Thyroid gland (tissue), 4 donors: ENCODE measurements around the gene ABCB8. TPM values are rescaled to one million over a fixed set of nuclear protein-coding genes. Genes with fewer than 3 reads are reported as not detected.
"Not testable (repeated sequence)": the region's sequence is repeated elsewhere in the genome, so short reads cannot be mapped to it uniquely, and the experiment has no call there.

Experiments
- DNase-seq, 2 donors: peaks; one replicate each; pipeline ENCODE4 v3.0.0-alpha.2; 2019
- H3K27ac ChIP-seq, 3 donors: fragments of 200-600 bp; sonication (generic); 1 replicate in 2 of 3; 2 replicates in 1 of 3; pipeline ENCODE4 v1.5.1; 2016 to 2019; ENCODE audit warnings: mild to moderate bottlenecking in 1 of 3, moderate library complexity in 1 of 3
- H3K27me3 ChIP-seq: fragments of 200-600 bp; sonication (generic); one replicate; pipeline ENCODE4 v1.5.1; 2019
- H3K36me3 ChIP-seq, 2 donors: fragments of 200-600 bp; sonication (generic); one replicate each; pipeline ENCODE4 v1.5.1; 2016 to 2019
- H3K4me1 ChIP-seq, 2 donors: fragments of 200-600 bp; sonication (generic); one replicate each; pipeline ENCODE4 v1.5.1; 2017 to 2019
- H3K4me3 ChIP-seq, 3 donors: fragments of 200-600 bp; sonication (generic); replicated peaks in 1 of 3; 1 replicate in 2 of 3; 2 replicates in 1 of 3; pipeline ENCODE4 v1.5.1; 2016; ENCODE audit warnings: mild to moderate bottlenecking in 1 of 3
- H3K9me3 ChIP-seq: fragments of 200-600 bp; sonication (generic); one replicate; pipeline ENCODE4 v1.5.1; 2017
- CTCF ChIP-seq, 6 experiments: fragments of 200-600 bp in 3 of 6; fragments of 450-650 bp in 3 of 6; sonication (generic) in 3 of 6; IDR thresholded peaks; one replicate each; pipeline ENCODE4 v1.5.1; 2016 to 2019; ENCODE audit warnings: antibody characterized with exemption in 6 of 6, mild to moderate bottlenecking in 2 of 6, inconsistent platforms in 1 of 6, moderate library complexity in 1 of 6
- POLR2A ChIP-seq, 2 donors: fragments of 450-650 bp; IDR thresholded peaks; one replicate each; pipeline ENCODE4 v1.6.1; 2017; ENCODE audit warnings: antibody characterized with exemption in 2 of 2, mild to moderate bottlenecking in 2 of 2, moderate library complexity in 1 of 2
- WGBS, 2 donors: methylation state at CpG; one replicate each; pipeline ENCODE4 v1.1.5; 2017; 5-methylcytosine and 5-hydroxymethylcytosine counted together
- intact Hi-C: fragments of 100-400 bp; cut with DNase I; formaldehyde crosslinking; loops from one replicate; pipeline ENCODE4 v1.15.1; 2023
- total RNA-seq, 4 donors: library from RNA; depleted of rRNA; stranded (reverse); fragments of >200 nt; gene quantifications; one replicate each; pipeline ENCODE4 v1.2.3, GENCODE V29; 2016

Gene ABCB8
- total RNA-seq, 4 donors from 2014 or later, result 39.0 to 74.2 (median 60.9) TPM

GRCh38 chr7:151010307-151011096 lies 17.7 kb upstream of the ABCB8 start:
- Histone ChIP-seq H3K9me3 (no peaks in the 10 kb centered on the region), H3K27ac (no peak overlapping the region), H3K36me3 (no peaks in the 10 kb centered on the region), H3K27me3 (peaks cover 4% of the 10 kb centered on the region), H3K4me1 (peaks cover 7 to 33% of the 10 kb centered on the region in 2 donors), H3K4me3 (no peak overlapping the region)
- DNase-seq, result peak in 1 of 2 donors; percentile 27
- 14 to 35% methylated on average over 5 to 15 of the region's 18 CpGs for WGBS, 2 donors
- intact Hi-C loops, result no loop called here
- no peak for TF ChIP-seq POLR2A (IDR thresholded peaks at IDR 0.05)
- TF ChIP-seq CTCF (IDR thresholded peaks at IDR 0.05), result no peak

GRCh38 chr7:151011097-151011409 lies 17.2 kb upstream of the ABCB8 start:
- Histone ChIP-seq H3K9me3 (no peaks in the 10 kb centered on the region), H3K27ac (no peak overlapping the region), H3K4me1 (peaks cover 7 to 33% of the 10 kb centered on the region in 2 donors), H3K4me3 (no peak overlapping the region), H3K36me3 (no peaks in the 10 kb centered on the region), H3K27me3 (peaks cover 4% of the 10 kb centered on the region)
- intact Hi-C loops, result no loop called here
- DNase-seq, result no peak
- WGBS, 2 donors, result 70% methylated on average over 1 of the region's 1 CpG; no CpG with 5 or more reads in 1 of the 2 donors
- TF ChIP-seq POLR2A (IDR thresholded peaks at IDR 0.05) (no peak), CTCF (IDR thresholded peaks at IDR 0.05) (no peak)

GRCh38 chr7:151011616-151012015 lies 16.6 kb upstream of the ABCB8 start:
- DNase-seq, H3K27ac ChIP-seq, H3K36me3 ChIP-seq, intact Hi-C loops, H3K27me3 ChIP-seq, H3K4me3 ChIP-seq, H3K9me3 ChIP-seq: not testable (repeated sequence)
- WGBS, 2 donors, result 89 to 90% methylated on average over 12 of the region's 12 CpGs
- peaks cover 7 to 33% of the 10 kb centered on the region in 2 donors for H3K4me1 ChIP-seq

- no peaks in the 10 kb centered on the region for H3K9me3 ChIP-seq
- no peak overlapping the region for H3K4me3 ChIP-seq
- peaks cover 4% of the 10 kb centered on the region for H3K27me3 ChIP-seq
- no peak overlapping the region for H3K27ac ChIP-seq
- no peaks in the 10 kb centered on the region for H3K36me3 ChIP-seq
- TF ChIP-seq POLR2A (IDR thresholded peaks at IDR 0.05), result no peak
- no peak for TF ChIP-seq CTCF (IDR thresholded peaks at IDR 0.05)
- WGBS, 2 donors, result 61 to 78% methylated on average over 6 of the region's 6 CpGs
- peaks cover 7 to 33% of the 10 kb centered on the region in 2 donors for H3K4me1 ChIP-seq
- intact Hi-C loops, result no loop called here
- no peak for DNase-seq
Observed at GRCh38 chr7:151012031-151012692, 16.1 kb upstream of the ABCB8 start.

GRCh38 chr7:151012911-151013347 lies 15.3 kb upstream of the ABCB8 start:
- no peaks in the 10 kb centered on the region for H3K36me3 ChIP-seq
- intact Hi-C loops, result no loop called here
- no peak overlapping the region for H3K4me3 ChIP-seq
- TF ChIP-seq CTCF (IDR thresholded peaks at IDR 0.05) (peak in 3 of 6 experiments; percentile 9 to 32 (median 17)), POLR2A (IDR thresholded peaks at IDR 0.05) (no peak)
- peaks cover 4% of the 10 kb centered on the region for H3K27me3 ChIP-seq
- H3K9me3 ChIP-seq, result no peaks in the 10 kb centered on the region
- 30 to 37% methylated on average over 15 to 17 of the region's 23 CpGs for WGBS, 2 donors
- DNase-seq, result no peak
- H3K27ac ChIP-seq, result no peak overlapping the region
- peaks cover 7 to 36% of the 10 kb centered on the region in 2 donors for H3K4me1 ChIP-seq
